Gastrocnemius medialis (tissue), 4 donors: ENCODE measurements around the gene UBE2D3.

ENCODE experiments used
- POLR2A ChIP-seq, 2 donors: fragments of 450-650 bp; IDR thresholded peaks; one replicate each; pipeline ENCODE4 v1.6.1; 2017; ENCODE audit warnings: antibody characterized with exemption in 2 of 2, mild to moderate bottlenecking in 2 of 2, moderate library complexity in 2 of 2
- TF ChIP-seq, protein P1 (sequence below), 5 experiments: fragments of 450-650 bp in 3 of 5; fragments of 200-600 bp in 2 of 5; sonication (generic) in 2 of 5; IDR thresholded peaks in 4 of 5; conservative IDR thresholded peaks in 1 of 5; 1 replicate in 4 of 5; 2 replicates in 1 of 5; pipeline ENCODE4 v1.5.1; 2016 to 2019; ENCODE audit warnings: antibody characterized with exemption in 5 of 5, mild to moderate bottlenecking in 3 of 5, moderate library complexity in 3 of 5

DNA sequence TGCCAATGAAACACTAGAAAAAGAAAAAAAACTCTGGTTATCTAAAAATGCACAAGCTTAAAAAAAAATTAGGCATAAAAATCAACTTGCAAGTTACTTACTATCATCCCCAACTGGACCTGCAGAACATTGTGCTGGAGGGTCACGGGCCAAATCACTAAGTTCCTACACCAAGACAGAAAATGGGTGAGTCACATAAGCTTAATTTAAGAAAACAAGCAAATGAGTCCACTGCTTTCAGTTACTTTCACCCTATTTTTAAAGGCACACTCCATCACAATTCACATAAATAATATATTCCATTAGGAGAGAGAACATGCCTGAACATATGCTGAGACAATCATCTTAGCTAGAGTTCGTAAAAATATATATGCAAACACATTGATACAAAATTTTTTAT is 17.7 kb downstream of the UBE2D3 start:
- TF ChIP-seq, protein P1, sequence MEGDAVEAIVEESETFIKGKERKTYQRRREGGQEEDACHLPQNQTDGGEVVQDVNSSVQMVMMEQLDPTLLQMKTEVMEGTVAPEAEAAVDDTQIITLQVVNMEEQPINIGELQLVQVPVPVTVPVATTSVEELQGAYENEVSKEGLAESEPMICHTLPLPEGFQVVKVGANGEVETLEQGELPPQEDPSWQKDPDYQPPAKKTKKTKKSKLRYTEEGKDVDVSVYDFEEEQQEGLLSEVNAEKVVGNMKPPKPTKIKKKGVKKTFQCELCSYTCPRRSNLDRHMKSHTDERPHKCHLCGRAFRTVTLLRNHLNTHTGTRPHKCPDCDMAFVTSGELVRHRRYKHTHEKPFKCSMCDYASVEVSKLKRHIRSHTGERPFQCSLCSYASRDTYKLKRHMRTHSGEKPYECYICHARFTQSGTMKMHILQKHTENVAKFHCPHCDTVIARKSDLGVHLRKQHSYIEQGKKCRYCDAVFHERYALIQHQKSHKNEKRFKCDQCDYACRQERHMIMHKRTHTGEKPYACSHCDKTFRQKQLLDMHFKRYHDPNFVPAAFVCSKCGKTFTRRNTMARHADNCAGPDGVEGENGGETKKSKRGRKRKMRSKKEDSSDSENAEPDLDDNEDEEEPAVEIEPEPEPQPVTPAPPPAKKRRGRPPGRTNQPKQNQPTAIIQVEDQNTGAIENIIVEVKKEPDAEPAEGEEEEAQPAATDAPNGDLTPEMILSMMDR (IDR thresholded peaks at IDR 0.05 in 4 of 5, conservative IDR thresholded peaks at IDR 0.05 in 1 of 5) = no peak
- TF ChIP-seq POLR2A (IDR thresholded peaks at IDR 0.05) = no peak
